Keratinocyte (primary cell): ENCODE data around the gene RAD9A.

Experiments
- EZH2 ChIP-seq: IDR thresholded peaks from one replicate; pipeline ENCODE4 v1.6.1; 2012; ENCODE audit warnings: inconsistent platforms, mild to moderate bottlenecking, low read length, moderate library complexity
- TF ChIP-seq, protein P1 (sequence below), 3 experiments: IDR thresholded peaks in 1 of 3; conservative IDR thresholded peaks in 1 of 3; optimal IDR thresholded peaks in 1 of 3; 2 replicates in 2 of 3; 3 replicates in 1 of 3; pipeline versions ENCODE3 to v1.5.1; 2011; ENCODE audit warnings: low read length in 3 of 3, mild to moderate bottlenecking in 3 of 3, moderate library complexity in 2 of 3, control low read depth in 1 of 3, inconsistent platforms in 1 of 3; ENCODE audit not compliant: insufficient read depth in 2 of 3; ENCODE audit errors: extremely low read depth in 1 of 3

DNA sequence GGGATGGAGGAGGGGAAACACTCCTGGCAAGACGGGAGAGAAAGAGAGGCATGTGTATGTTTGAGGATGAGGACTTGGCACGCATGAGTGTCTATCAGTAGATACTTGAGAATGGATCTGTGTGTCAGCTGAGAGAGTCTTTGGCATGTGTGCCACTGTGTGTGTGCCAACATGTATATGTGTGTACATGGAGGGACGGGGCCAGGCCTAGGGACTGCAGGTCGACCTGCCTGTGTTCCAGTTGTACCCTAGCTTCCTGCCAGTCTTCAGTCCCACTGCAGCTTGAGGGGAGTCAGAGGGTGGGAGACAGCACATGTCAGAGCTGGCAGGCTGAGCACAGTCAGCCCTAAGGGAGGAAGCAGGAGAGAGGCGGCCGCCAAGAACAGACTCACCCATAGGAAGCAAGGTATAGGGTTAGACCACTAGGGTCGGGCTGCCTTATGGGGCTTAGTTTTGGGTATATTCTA, 24.0 kb upstream of the RAD9A start:
- TF ChIP-seq, protein P1, sequence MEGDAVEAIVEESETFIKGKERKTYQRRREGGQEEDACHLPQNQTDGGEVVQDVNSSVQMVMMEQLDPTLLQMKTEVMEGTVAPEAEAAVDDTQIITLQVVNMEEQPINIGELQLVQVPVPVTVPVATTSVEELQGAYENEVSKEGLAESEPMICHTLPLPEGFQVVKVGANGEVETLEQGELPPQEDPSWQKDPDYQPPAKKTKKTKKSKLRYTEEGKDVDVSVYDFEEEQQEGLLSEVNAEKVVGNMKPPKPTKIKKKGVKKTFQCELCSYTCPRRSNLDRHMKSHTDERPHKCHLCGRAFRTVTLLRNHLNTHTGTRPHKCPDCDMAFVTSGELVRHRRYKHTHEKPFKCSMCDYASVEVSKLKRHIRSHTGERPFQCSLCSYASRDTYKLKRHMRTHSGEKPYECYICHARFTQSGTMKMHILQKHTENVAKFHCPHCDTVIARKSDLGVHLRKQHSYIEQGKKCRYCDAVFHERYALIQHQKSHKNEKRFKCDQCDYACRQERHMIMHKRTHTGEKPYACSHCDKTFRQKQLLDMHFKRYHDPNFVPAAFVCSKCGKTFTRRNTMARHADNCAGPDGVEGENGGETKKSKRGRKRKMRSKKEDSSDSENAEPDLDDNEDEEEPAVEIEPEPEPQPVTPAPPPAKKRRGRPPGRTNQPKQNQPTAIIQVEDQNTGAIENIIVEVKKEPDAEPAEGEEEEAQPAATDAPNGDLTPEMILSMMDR (optimal IDR thresholded peaks at IDR 0.05 in 1 of 3, IDR thresholded peaks at IDR 0.05 in 1 of 3, conservative IDR thresholded peaks at IDR 0.05 in 1 of 3; ENCODE audit: extremely low read depth in 1 of 3, insufficient read depth in 2 of 3, low read length in 3 of 3): no peak
- TF ChIP-seq EZH2: no peak
